Measurements from ENCODE around the gene PYROXD2. TPM values are rescaled to one million over a fixed set of nuclear protein-coding genes. Genes with fewer than 3 reads are reported as not detected.

PYROXD2 gene
- total RNA-seq = 1 to 10 TPM; 4.7 to 5.3 TPM

DNA sequence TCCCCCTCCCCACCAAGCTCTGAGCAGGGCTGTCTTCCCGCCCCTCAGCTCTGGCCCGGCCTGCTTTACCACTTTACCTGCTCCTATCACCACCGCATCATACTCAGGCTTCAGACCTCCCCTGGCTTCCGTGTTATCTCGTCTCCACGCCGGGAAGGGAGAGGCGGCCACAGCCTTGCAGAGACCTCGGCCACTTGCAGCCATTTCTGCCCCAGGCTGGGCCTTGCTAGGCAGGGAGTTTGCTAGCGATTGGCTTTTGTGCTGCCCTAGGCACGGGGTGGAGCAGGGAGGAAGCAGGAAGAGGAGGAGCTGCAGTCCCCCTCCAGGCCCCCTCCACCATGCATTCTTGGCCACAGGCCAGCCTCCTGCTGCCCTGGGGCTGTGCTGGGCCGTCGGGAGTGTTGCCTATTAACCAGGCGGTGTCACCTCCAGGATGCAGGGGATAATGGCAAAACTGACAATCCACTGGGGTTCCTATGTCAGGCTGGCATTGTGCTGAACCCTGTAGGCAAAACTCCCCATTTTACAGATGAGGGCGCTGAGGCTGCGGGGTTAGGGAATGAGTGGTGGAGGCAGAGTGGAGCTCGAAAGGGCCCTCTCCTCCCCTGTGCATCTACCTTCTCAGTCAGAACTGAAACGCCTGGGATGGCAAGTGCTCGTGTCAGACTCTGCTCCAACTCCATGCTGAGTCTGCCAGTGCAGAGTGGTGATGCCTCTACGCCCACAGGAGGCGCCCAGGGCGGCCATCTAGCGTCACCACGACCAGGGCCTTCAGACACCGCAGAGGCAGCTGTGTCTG, at the start of gene PYROXD2:
TSS of gene PYROXD2 (minus strand) at position 251 of the 799 bp plus-strand sequence. CDS start at position 204, 47 bp downstream.
- Mint-ChIP-seq H3K4me1 (ENCODE audit: low read depth) (peaks cover 19% of the 10 kb centered on the region), H3K27me3 (no peaks in the 10 kb centered on the region), H3K36me3 (no peaks in the 10 kb centered on the region), H3K27ac (peak within 1 kb of the TSS; percentile 83), H3K9me3 (no peaks in the 10 kb centered on the region), H3K4me3 (peak within 1 kb of the TSS; percentile 79)
- intact Hi-C loops (cut with micrococcal nuclease) = loop anchor here (5.0 kb wide), 1 partner anchor 32 kb away; the partner anchor contains the start of gene HPS1
- CTCF ChIA-PET = interaction anchor here (0.7 to 2.2 kb wide), 2 partner anchors 10 to 12 kb away, joined by 3 to 11 read pairs; no protein-coding TSS in a partner anchor
- peak; percentile 72 for DNase-seq
- POLR2A ChIA-PET = no interaction called here

DNA sequence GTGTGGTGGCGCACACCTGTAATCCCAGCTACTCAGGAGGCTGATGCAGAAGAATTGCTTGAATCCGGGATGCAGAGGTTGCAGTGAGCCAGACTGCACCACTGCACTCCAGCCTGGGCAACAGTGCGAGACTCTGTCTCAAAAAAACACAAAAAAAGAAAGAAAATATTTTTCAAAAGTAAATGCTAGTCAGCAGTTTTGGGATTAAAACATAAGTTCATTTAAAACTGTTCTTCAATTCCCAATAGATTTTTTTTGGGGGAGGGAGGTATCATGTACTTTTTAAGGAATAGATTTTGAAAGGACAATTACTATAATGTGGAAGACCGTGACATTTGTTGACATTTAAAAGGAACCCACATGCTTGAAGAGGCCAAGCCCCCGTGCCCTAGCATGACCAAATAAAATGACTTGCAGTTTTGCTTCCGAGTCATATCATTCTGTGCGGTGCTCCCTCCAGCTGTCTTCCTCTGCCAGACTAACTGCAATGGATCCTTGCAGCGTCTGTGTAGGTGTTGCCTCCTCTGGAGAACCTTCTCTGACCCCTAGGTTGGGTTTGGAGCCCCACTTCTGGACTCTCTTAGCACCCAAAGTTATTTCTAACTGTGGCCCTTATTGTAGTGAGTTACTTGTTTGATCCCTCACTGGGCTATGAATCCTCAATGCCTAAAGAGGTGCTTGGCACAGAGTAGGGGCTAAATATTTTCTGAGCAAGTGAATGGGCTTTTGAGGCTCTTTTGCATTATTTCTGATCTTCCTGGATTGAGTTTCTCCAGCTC, 49.2 kb upstream of the PYROXD2 start:
- no peak for DNase-seq
- no peak overlapping the region for H3K27ac Mint-ChIP-seq
- H3K4me1 Mint-ChIP-seq (ENCODE audit: low read depth) = peaks cover 4% of the 10 kb centered on the region
- CTCF ChIA-PET = no interaction called here
- H3K4me3 Mint-ChIP-seq = no peak overlapping the region
- H3K9me3 Mint-ChIP-seq = no peaks in the 10 kb centered on the region
- intact Hi-C loops (cut with micrococcal nuclease) = no loop called here
- peaks cover 2% of the 10 kb centered on the region for H3K27me3 Mint-ChIP-seq
- H3K36me3 Mint-ChIP-seq = no peaks in the 10 kb centered on the region
- POLR2A ChIA-PET = no interaction called here

DNA sequence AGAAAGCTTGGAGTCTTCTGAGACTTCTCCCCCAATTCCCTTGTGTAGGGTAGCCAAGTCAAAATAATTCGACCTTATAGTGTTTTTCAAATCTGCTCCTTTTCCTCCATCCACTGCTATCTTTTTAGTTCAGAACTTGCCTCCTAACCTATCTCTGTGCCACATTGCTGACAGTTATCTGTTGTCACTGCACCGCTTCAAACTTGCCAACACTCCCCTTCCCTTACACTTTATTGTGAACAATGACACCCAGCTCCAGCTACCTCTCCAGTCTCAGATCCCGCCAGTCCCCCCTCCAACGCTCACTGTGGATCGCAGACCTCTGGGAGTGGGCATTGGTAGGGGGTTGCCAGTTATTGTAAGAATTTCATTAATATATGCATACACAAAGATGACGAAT, 48.0 kb upstream of the PYROXD2 start:
- DNase-seq = no peak
- peaks cover 9% of the 10 kb centered on the region for H3K27me3 Mint-ChIP-seq
- CTCF ChIA-PET = no interaction called here
- H3K4me1 Mint-ChIP-seq (ENCODE audit: low read depth) = peaks cover 4% of the 10 kb centered on the region
- H3K27ac Mint-ChIP-seq = no peak overlapping the region
- intact Hi-C loops (cut with micrococcal nuclease) = no loop called here
- no peaks in the 10 kb centered on the region for H3K9me3 Mint-ChIP-seq
- no peak overlapping the region for H3K4me3 Mint-ChIP-seq
- no peaks in the 10 kb centered on the region for H3K36me3 Mint-ChIP-seq
- POLR2A ChIA-PET = no interaction called here

DNA sequence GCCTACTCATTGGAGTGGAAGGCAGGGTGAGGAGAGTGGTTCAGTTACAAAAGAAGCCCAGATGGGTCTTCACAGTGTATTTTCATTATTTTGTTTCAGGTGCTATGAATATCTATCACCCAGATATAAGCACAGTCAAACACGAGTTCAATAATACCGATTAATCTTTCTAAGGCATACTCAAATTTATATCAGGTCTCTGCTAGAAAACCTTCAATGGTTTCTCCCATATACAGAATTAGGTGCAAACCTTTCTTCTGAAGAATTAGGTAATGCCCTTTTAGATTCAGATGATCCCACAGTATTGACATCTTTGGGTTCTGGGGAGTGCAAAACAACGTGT, 46.5 kb upstream of the PYROXD2 start:
- Mint-ChIP-seq H3K27me3 (peaks cover 12% of the 10 kb centered on the region), H3K4me3 (no peak overlapping the region), H3K36me3 (no peaks in the 10 kb centered on the region), H3K27ac (no peak overlapping the region), H3K9me3 (no peaks in the 10 kb centered on the region), H3K4me1 (ENCODE audit: low read depth) (no peaks in the 10 kb centered on the region)
- CTCF ChIA-PET = no interaction called here
- no peak for DNase-seq
- POLR2A ChIA-PET = no interaction called here
- intact Hi-C loops (cut with micrococcal nuclease) = no loop called here

DNA sequence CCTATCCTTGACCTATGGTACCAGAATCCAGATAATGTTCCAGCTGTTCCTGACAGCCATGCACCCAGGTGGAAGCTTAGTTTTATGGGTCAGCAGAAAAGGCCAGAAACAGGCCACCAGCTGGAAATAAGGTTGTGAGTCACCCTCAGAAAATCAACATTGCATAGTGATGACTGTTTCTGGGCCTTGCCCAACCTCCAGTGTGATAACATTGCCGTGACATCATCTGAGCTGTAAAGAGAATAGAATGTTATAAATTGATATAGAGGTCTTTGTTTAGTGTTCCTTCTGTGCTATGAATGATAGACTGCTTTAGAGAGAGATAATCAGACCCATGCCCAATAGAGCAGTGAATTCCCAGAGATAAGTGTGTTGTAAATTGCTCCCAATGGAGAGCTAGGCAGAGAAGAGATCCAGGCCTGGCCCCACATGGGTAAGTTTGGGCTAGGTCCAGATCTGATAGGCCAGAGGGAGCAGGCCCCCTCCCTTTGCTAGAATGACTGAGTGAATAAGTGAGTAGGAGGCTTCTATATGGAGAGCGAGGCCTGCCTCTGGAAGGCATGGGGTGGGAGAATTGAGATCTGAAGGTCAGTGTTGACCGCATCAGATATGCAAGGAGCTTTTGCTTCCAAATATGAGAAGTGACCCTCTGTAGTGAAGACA, 46.0 kb upstream of the PYROXD2 start:
- Mint-ChIP-seq H3K4me3 (no peak overlapping the region), H3K9me3 (no peaks in the 10 kb centered on the region), H3K36me3 (no peaks in the 10 kb centered on the region), H3K27ac (no peak overlapping the region), H3K27me3 (peaks cover 12% of the 10 kb centered on the region), H3K4me1 (ENCODE audit: low read depth) (no peaks in the 10 kb centered on the region)
- intact Hi-C loops (cut with micrococcal nuclease) = no loop called here
- no peak for DNase-seq
- ChIA-PET CTCF (interaction anchor here (1.9 kb wide), 1 partner anchor 35 kb away, joined by 5 read pairs; no protein-coding TSS in a partner anchor), POLR2A (no interaction called here)

DNA sequence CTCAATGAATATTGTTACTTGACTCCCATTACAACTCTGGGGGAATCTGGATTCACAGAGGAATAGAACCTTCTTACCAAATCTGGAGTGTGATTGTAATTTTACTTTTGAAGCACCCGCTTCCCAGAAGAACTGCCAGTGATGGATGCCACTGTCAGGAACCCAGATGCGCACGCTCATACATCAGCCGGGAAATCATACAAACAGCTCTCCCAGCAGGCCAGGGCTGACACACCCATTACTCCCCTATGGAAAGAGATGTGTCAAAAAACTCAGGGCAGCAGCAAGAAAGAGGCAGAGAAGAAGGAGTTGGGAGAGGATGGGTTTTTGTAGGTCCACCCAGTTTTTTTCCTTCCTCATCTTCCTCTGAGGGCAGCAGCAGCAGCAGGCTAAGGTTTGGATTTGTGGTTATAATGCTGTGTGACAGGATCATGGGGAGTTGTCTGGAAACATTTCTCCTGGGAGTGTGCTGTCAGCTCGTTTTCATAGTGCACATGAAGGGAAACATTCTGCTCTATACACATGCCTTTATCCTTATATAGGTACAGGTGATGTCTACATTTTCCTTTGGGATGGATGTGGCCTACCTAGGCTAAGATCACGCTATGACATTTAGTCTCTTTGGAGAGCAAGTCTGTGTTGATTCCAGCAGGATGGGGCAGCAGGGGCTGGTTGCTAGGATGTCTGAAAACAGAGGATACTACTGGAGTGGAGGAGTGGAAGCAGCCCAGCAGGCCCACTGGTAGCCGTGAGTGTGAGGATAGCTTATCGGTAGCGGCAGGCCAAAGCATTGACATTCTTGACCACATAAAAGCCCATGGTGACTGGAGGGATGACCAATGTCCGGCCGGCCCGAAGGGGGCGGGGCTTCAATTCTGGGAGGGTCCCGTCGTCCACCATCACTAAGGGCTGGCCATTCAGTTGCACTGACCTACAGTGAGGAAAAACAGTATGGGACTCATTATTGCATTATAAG, 44.1 kb upstream of the PYROXD2 start:
- Mint-ChIP-seq H3K9me3 (no peaks in the 10 kb centered on the region), H3K27ac (no peak overlapping the region), H3K4me1 (ENCODE audit: low read depth) (no peaks in the 10 kb centered on the region), H3K4me3 (no peak overlapping the region), H3K27me3 (peaks cover 12% of the 10 kb centered on the region), H3K36me3 (no peaks in the 10 kb centered on the region)
- CTCF ChIA-PET = interaction anchor here (0.6 to 1.9 kb wide), 2 partner anchors 33 to 1101 kb away, joined by 3 to 5 read pairs; no protein-coding TSS in a partner anchor
- POLR2A ChIA-PET = no interaction called here
- intact Hi-C loops (cut with micrococcal nuclease) = no loop called here
- DNase-seq = no peak

DNA sequence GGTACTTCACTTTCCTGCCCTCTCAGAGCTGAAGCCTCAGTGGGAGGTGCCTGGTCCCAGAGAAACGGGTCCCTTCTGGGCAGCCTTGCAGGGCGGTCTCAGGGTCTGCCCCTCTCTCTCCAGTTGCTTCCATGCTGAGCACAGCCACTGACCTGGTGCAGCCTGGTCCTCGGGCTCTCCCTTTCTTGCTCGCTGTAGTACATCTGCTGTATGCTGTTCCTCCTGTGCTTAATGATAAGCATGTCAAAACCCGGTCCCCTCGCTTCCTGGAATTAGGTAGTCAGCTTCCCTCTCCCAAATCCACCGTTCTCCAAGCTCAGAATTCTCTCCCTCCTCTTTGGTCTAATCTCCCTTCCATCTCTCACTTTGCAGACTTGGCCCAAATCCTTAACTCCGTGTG, 42.7 kb upstream of the PYROXD2 start:
- H3K9me3 Mint-ChIP-seq = no peaks in the 10 kb centered on the region
- intact Hi-C loops (cut with micrococcal nuclease) = no loop called here
- POLR2A ChIA-PET = no interaction called here

DNA sequence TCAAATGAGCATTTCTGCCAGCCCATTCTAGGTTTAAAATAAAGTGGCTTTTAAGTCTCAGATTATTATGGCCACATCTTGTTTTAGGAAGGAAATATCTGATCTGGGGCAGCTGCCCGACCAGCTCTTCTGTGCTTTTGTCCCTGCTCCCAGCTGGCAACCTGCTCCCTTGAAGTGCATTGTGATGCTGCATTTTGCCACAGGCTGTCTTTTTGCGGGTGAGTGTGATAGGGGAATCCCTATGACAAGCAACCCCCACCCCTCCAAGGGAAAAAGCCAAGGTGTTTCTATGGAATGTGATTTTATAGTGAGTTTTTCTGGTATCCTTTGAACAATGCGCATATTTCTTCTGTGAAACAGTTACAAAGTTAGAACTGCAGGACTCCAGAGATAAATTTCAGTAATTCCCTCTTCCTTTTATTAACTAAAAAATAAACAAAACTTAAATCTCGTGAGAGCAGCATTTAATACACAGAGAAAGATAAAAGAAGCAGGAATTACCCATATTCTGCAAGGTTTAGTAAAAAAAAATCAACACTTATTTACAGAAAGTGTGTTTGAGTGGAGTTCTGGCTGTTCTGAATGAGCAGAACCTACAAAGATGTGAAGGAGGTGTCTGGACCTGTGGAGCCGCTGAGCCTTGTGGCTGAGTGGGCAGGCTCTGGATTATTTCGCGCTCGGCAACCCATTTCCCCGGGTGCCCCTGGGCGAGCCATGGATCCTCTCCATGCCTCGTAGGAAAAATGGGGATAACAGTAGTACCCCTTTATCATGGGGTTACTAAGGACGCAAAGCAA, 41.9 kb upstream of the PYROXD2 start:
- intact Hi-C loops (cut with micrococcal nuclease) = no loop called here
- no peaks in the 10 kb centered on the region for H3K36me3 Mint-ChIP-seq
- POLR2A ChIA-PET = no interaction called here

More for the DNA sequence above, 42.7 kb upstream of the PYROXD2 start:
- no peak overlapping the region for H3K27ac Mint-ChIP-seq
- no peak for DNase-seq
- CTCF ChIA-PET = interaction anchor here (1.3 kb wide), 1 partner anchor 9 kb away, joined by 6 read pairs; no protein-coding TSS in a partner anchor
- no peak overlapping the region for H3K4me3 Mint-ChIP-seq
- H3K4me1 Mint-ChIP-seq (ENCODE audit: low read depth) = no peaks in the 10 kb centered on the region
- peaks cover 13% of the 10 kb centered on the region for H3K27me3 Mint-ChIP-seq
- H3K36me3 Mint-ChIP-seq = no peaks in the 10 kb centered on the region

DNA sequence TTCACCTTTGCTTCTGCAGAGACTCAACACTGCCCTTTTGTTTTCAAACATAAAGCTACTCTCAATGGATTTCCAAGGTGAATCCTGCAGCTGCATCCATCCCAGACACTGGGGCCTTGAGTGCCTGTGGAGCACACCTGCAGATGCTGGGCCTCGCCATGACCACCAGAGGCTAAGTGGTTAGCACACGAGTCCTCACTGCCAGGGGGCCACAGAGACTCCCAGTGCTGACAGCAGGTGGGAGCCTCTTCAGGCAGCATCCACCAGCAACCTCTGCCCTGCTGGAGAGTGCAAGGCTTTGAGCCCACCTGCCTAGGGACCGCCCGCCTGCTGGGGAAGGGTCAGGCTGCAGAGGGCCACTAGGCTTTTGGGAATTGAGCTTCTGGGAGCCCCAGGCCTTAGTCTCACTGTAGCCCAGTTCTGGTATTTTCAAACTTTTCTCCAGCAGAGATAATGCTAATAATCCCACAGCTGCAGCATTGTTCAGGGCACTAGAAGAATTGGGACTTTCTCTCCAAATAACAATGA, 41.1 kb upstream of the PYROXD2 start:
- no peak for DNase-seq
- ChIA-PET CTCF (interaction anchor here (0.5 to 0.7 kb wide), 2 partner anchors 10 to 903 kb away, joined by 3 read pairs; no protein-coding TSS in a partner anchor), POLR2A (no interaction called here)
- intact Hi-C loops (cut with micrococcal nuclease) = no loop called here
- H3K4me3 Mint-ChIP-seq = no peak overlapping the region
- H3K27ac Mint-ChIP-seq = no peak overlapping the region
- no peaks in the 10 kb centered on the region for H3K9me3 Mint-ChIP-seq
- H3K4me1 Mint-ChIP-seq (ENCODE audit: low read depth) = no peaks in the 10 kb centered on the region
- H3K27me3 Mint-ChIP-seq = peaks cover 18% of the 10 kb centered on the region
- H3K36me3 Mint-ChIP-seq = no peaks in the 10 kb centered on the region

More for the DNA sequence above, 41.9 kb upstream of the PYROXD2 start:
- no peak overlapping the region for H3K27ac Mint-ChIP-seq
- no peaks in the 10 kb centered on the region for H3K4me1 Mint-ChIP-seq (ENCODE audit: low read depth)
- H3K27me3 Mint-ChIP-seq = peaks cover 18% of the 10 kb centered on the region
- H3K4me3 Mint-ChIP-seq = no peak overlapping the region
- DNase-seq = no peak
- CTCF ChIA-PET = interaction anchor here (0.7 to 1.3 kb wide), 2 partner anchors 9 to 10 kb away, joined by 3 to 6 read pairs; no protein-coding TSS in a partner anchor
- H3K9me3 Mint-ChIP-seq = no peaks in the 10 kb centered on the region

DNA sequence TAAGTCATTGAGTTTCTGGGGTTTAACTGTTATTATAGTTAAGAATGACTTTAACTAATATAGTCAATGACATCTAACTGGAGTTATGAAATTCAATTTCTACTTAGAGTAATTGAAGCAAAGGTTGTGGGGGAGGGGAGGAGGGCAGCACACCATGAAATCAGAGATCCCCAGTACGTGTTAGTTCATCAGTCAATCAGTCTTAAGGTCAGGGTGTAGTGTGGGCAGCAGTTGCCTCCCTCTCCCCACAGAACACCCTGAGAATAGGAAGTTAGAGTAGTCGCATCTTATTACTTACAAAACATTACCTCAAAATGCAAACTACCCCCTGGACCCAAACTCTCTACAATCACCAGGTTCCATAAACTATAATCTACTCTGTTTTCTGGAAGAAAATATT, 38.7 kb upstream of the PYROXD2 start:
- CTCF ChIA-PET = no interaction called here
- intact Hi-C loops (cut with micrococcal nuclease) = no loop called here

More for the DNA sequence above, 38.7 kb upstream of the PYROXD2 start:
- Mint-ChIP-seq H3K27me3 (peaks cover 15% of the 10 kb centered on the region), H3K4me3 (no peak overlapping the region), H3K9me3 (no peaks in the 10 kb centered on the region), H3K4me1 (ENCODE audit: low read depth) (no peaks in the 10 kb centered on the region), H3K36me3 (no peaks in the 10 kb centered on the region), H3K27ac (no peak overlapping the region)
- POLR2A ChIA-PET = interaction anchor here (0.6 kb wide), 1 partner anchor 762 kb away, joined by 6 read pairs; no protein-coding TSS in a partner anchor
- no peak for DNase-seq
